Lung (tissue), 12 donors: ENCODE results near the gene MYMK. TPM values are rescaled to one million over a fixed set of nuclear protein-coding genes. Genes with fewer than 3 reads are reported as not detected.

Experiments used
- ATAC-seq: fragments of 200-7000 bp; cut with Tn5 transposase; one replicate; pipeline ENCODE4 v1.9.1; 2020; ENCODE audit warnings: moderate number of reproducible peaks; ENCODE audit not compliant: insufficient read depth, low FRiP score
- DNase-seq, 3 donors: peaks; one replicate each; pipeline ENCODE4 v3.0.0-alpha.2; 2013 to 2017
- H3K27ac ChIP-seq, 2 donors: one replicate each; pipeline ENCODE4 v1.5.1; 2013; ENCODE audit warnings: mild to moderate bottlenecking in 2 of 2, moderate library complexity in 2 of 2, control low read depth in 1 of 2, inconsistent platforms in 1 of 2, low read depth in 1 of 2, low read length in 1 of 2
- H3K27me3 ChIP-seq, 3 donors: one replicate each; pipeline ENCODE4 v1.5.1; 2013; ENCODE audit warnings: low read length in 2 of 3; ENCODE audit not compliant: control insufficient read depth in 3 of 3, insufficient read depth in 3 of 3
- H3K36me3 ChIP-seq, 4 donors: one replicate each; pipeline ENCODE4 v1.5.1; 2013; ENCODE audit warnings: low read length in 4 of 4, mild to moderate bottlenecking in 1 of 4, moderate library complexity in 1 of 4; ENCODE audit not compliant: control insufficient read depth in 4 of 4, insufficient read depth in 4 of 4
- H3K4me1 ChIP-seq, 5 donors: one replicate each; pipeline ENCODE4 v1.5.1; 2013; ENCODE audit warnings: low read length in 5 of 5, mild to moderate bottlenecking in 2 of 5, moderate library complexity in 1 of 5; ENCODE audit not compliant: control insufficient read depth in 5 of 5, insufficient read depth in 5 of 5
- H3K4me3 ChIP-seq: one replicate; pipeline ENCODE4 v1.5.1; 2013; ENCODE audit warnings: mild to moderate bottlenecking, control low read depth, moderate library complexity
- H3K9ac ChIP-seq, 2 donors: one replicate each; pipeline ENCODE4 v1.5.1; 2013; ENCODE audit warnings: low read length in 2 of 2, control low read depth in 1 of 2; ENCODE audit not compliant: insufficient read depth in 1 of 2
- H3K9me3 ChIP-seq, 4 donors: one replicate each; pipeline ENCODE4 v1.5.1; 2013; ENCODE audit warnings: low read length in 3 of 4, mild to moderate bottlenecking in 1 of 4, moderate library complexity in 1 of 4; ENCODE audit not compliant: control insufficient read depth in 4 of 4, insufficient read depth in 3 of 4
- CTCF ChIP-seq: IDR thresholded peaks from 2 replicates; pipeline ENCODE4 v1.5.1; 2012; ENCODE audit warnings: mild to moderate bottlenecking; ENCODE audit errors: control extremely low read depth, extremely low read depth
- WGBS, 2 donors: extraction: QIAGEN DNeasy Blood & Tissue Kit; methylation state at CpG; one replicate each; pipeline ENCODE4 v1.1.7; 2013; 5-methylcytosine and 5-hydroxymethylcytosine counted together
- polyA plus RNA-seq, 2 donors: library from polyadenylated mRNA; stranded (reverse); fragments of 200-250 nt; gene quantifications; one replicate each; pipeline ENCODE4 v1.2.1, GENCODE V29; 2013
- total RNA-seq, 2 donors: library from RNA; depleted of rRNA in 1 of 2; stranded (reverse); fragments of >200 nt in 1 of 2; gene quantifications; one replicate each; pipeline ENCODE4 v1.2.1, GENCODE V29; 2014 to 2021
- donor health status: control.
- donor health status: control.
- donor health status: Bipolar disorder and iron deficiency.
- donor health status: healthy.
- donor health status: DM: yes; HTN: yes; CAD: no.

The MYMK gene
- total and polyA plus RNA-seq, 4 donors: not detected

- peaks cover 0 to 47% (median 8%) of the 10 kb centered on the region in 5 donors for H3K4me1 ChIP-seq
- no peak for DNase-seq
- H3K4me3 ChIP-seq: no peak overlapping the region
- H3K36me3 ChIP-seq: peaks cover 0 to 4% (median 0%) of the 10 kb centered on the region in 4 donors
- ATAC-seq: no peak
- H3K27ac ChIP-seq: no peak overlapping the region
- no peak overlapping the region for H3K9ac ChIP-seq
- no peak for TF ChIP-seq CTCF
- H3K27me3 ChIP-seq: no peaks in the 10 kb centered on the region
- H3K9me3 ChIP-seq: no peaks in the 10 kb centered on the region
- 91 to 93% methylated on average over 19 to 20 of the region's 20 CpGs for WGBS, 2 donors
Measured at GRCh38 chr9:133571896-133572595, 47.3 kb upstream of the MYMK start.

GRCh38 chr9:133571391-133571890 lies 46.7 kb upstream of the MYMK start:
- Histone ChIP-seq H3K27ac (no peak overlapping the region), H3K27me3 (no peaks in the 10 kb centered on the region), H3K4me3 (no peak overlapping the region), H3K4me1 (peaks cover 0 to 42% (median 8%) of the 10 kb centered on the region in 5 donors), H3K36me3 (peaks cover 0 to 4% (median 0%) of the 10 kb centered on the region in 4 donors), H3K9ac (no peak overlapping the region), H3K9me3 (no peaks in the 10 kb centered on the region)
- no peak for DNase-seq
- WGBS, 2 donors: 56 to 85% methylated on average over 9 of the region's 9 CpGs
- no peak for ATAC-seq
- TF ChIP-seq CTCF: no peak

DNA sequence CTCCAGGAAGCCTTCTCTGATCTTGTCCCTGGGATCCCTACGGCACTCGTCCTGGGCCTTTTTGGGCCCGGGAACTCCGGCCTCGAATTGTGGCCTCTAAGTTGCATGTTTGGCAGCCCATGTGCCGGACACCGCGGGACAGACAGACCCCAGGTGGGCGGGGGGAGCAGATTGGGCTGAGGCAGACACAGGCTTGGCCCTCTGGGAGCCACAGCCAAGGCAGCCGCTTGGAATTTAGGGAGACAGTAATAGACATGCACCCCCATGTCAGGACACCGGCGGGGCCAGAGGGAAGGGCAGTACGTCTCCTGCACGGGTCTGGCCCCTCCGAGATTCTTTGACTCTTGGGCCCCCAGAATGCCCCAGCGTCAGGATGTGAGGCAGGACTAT lies 45.9 kb upstream of the MYMK start:
- Histone ChIP-seq H3K9ac (no peak overlapping the region), H3K36me3 (peaks cover 0 to 4% (median 0%) of the 10 kb centered on the region in 4 donors), H3K4me3 (no peak overlapping the region), H3K4me1 (peaks cover 0 to 41% (median 8%) of the 10 kb centered on the region in 5 donors), H3K9me3 (no peaks in the 10 kb centered on the region), H3K27me3 (no peaks in the 10 kb centered on the region), H3K27ac (no peak overlapping the region)
- no peak for DNase-seq
- WGBS, 2 donors: 77 to 84% methylated on average over 16 of the region's 16 CpGs
- no peak for ATAC-seq
- no peak for TF ChIP-seq CTCF
